Thyroid gland (tissue), 4 donors: Measurements from ENCODE around the gene PTPN9.
"Not testable (repeated sequence)": the region's sequence is repeated elsewhere in the genome, so short reads cannot be mapped to it uniquely, and the experiment has no call there.

Experiments
- CTCF ChIP-seq, 6 experiments: fragments of 200-600 bp in 3 of 6; fragments of 450-650 bp in 3 of 6; sonication (generic) in 3 of 6; IDR thresholded peaks; one replicate each; pipeline ENCODE4 v1.5.1; 2016 to 2019; ENCODE audit warnings: antibody characterized with exemption in 6 of 6, mild to moderate bottlenecking in 2 of 6, inconsistent platforms in 1 of 6, moderate library complexity in 1 of 6
- POLR2A ChIP-seq, 2 donors: fragments of 450-650 bp; IDR thresholded peaks; one replicate each; pipeline ENCODE4 v1.6.1; 2017; ENCODE audit warnings: antibody characterized with exemption in 2 of 2, mild to moderate bottlenecking in 2 of 2, moderate library complexity in 1 of 2

- TF ChIP-seq CTCF, POLR2A (IDR thresholded peaks at IDR 0.05): not testable (repeated sequence)
Observed at GRCh38 chr15:75558955-75559354, 20.2 kb downstream of the PTPN9 start.
